ENCODE measurements around the gene LTBP2. TPM values are rescaled to one million over a fixed set of nuclear protein-coding genes. Genes with fewer than 3 reads are reported as not detected.

The LTBP2 gene
- 0.59 and 1.7 TPM in 2 replicates for total RNA-seq (2014; rRNA removed; shearing (Covaris generic))
- polyA plus RNA-seq (2015; cell fraction: cytosol; rRNA removed): 1.3 and 1.9 TPM in 2 replicates
- polyA plus RNA-seq (2015; cell fraction: nucleus; rRNA removed): 0.85 and 0.99 TPM in 2 replicates

DNA sequence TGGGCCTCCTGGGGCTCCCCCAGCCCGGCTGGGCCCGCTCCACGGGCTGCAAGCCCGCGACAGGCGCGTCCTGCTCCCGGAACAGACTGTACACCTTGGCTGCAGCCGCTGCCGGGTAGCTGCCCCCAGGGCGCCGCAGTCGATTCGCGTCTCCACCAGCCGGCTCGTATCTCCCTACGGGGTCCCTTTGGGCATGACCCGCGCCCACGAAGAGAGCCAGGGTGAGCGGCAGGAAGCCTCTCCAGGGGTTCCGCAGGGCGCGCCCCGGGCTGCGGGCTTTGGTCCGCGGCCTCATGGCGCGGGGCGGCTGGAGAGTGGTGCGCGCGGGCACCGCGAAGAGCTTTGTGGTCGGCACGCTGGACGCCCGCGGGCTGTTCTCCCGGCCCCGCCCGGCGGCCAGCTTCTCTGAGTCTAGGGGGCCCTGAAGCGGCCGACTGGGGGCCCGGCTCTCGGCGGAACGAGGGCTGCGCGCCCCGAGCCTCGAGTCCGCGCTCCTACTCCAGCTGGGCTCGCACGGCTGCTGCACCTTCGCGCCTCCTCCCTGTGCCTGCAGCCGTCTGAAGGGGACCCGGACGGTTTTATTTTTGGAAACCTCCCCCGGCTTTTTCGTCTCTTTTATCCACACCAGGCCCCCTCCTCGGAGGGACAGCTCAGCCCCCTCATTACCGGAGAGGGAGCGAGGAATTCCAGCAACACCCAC is at the start of gene LTBP2:
TSS of gene LTBP2 (minus strand) at position 588 of the 700 bp plus-strand sequence. CDS start at position 295, 293 bp downstream.
- DNase-seq (ENCODE audit: low read depth, low spot score): no peak
- in situ Hi-C loops (cut with HindIII; ENCODE audit: low pct_unique_long_range_greater_than_20kb, low sequenced_read_pairs): no loop called here

DNA sequence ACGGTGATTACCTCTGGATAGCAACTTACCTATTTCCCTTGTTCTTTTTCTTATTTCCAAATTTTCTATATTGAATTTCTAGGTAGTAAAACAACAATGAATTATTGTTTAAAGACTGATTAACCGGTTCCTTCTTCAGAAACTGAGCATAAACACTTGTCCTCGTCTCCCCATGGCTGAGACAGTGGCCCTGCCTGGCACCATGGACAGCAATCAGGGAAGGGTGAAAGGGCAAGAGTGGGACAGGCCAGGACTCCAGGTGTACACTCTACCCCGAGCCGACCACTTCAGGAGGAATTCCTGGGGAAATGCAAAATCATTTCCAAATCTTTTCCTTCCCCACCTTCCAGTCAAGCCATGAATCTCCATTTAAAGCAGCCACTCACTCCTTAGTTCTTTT is 48.8 kb upstream of the LTBP2 start:
- in situ Hi-C loops (cut with HindIII; ENCODE audit: low pct_unique_long_range_greater_than_20kb, low sequenced_read_pairs): no loop called here
- DNase-seq (ENCODE audit: low read depth, low spot score): no peak

DNA sequence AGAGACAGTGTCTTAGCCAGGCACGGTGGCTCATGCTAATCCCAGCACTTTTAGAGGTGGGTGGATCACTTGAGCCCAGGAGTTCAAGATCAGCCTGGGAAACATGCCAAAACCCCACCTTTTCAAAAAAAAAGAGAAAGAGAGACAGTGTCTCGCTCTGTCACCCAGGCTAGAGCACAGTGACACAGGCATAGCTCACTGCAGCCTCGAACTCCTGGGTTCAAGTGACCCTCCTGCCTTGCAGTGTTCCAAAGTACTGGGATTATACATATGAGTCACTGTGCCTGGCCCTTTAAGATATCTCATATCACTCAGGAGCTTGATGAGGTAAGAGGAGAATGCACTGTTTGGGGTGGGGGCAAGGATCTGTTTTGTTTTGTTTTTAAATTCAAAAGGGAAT is 48.1 kb upstream of the LTBP2 start:
- no peak for DNase-seq (ENCODE audit: low read depth, low spot score)
- in situ Hi-C loops (cut with HindIII; ENCODE audit: low pct_unique_long_range_greater_than_20kb, low sequenced_read_pairs): no loop called here

DNA sequence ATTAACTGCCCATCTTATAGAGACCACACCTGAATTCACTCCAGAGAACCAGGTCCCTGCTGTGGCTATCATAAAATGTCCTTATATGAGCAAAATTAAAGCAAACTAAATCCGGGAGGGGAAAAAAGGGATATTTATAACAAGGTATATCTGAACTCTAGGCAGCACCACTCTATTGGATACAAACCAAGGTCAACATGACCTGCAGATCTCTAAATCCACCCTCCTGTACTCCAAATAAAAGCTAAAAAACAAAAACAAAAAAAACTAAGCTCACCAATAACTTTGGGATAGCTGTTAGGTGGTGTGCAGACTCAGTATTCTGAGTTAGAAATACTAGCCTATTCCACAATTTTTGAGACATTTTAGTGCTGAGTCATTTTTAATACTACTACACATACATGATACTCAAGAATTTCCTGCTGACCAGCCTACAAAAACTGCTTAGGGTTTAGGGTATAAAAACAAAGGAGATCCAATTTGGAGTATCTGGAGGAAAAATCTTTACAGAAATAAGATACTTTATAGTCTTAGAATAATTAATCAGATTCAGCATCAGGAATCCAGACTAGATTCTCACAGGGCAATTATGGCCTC is 46.6 kb upstream of the LTBP2 start:
- in situ Hi-C loops (cut with HindIII; ENCODE audit: low pct_unique_long_range_greater_than_20kb, low sequenced_read_pairs): no loop called here
- no peak for DNase-seq (ENCODE audit: low read depth, low spot score)

DNA sequence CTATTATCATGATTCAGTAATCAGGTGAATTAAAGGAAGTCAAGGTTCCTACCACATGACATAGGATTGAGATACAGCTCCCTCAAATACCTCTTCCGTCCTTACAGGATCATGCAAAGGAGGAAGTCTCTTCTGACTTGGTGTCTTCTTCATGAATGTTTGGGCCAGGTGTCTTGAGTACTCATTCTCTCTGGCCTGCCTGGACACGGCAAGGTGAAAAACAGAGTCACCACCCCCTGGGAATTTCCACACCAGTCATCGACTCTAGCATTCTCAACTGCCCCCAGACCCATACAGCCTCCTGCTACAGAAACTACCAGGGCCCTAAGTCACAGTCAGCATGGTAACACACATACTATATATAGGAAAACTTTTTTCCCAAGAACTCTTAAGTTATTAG is 44.9 kb upstream of the LTBP2 start:
- in situ Hi-C loops (cut with HindIII; ENCODE audit: low pct_unique_long_range_greater_than_20kb, low sequenced_read_pairs): no loop called here
- no peak for DNase-seq (ENCODE audit: low read depth, low spot score)

DNA sequence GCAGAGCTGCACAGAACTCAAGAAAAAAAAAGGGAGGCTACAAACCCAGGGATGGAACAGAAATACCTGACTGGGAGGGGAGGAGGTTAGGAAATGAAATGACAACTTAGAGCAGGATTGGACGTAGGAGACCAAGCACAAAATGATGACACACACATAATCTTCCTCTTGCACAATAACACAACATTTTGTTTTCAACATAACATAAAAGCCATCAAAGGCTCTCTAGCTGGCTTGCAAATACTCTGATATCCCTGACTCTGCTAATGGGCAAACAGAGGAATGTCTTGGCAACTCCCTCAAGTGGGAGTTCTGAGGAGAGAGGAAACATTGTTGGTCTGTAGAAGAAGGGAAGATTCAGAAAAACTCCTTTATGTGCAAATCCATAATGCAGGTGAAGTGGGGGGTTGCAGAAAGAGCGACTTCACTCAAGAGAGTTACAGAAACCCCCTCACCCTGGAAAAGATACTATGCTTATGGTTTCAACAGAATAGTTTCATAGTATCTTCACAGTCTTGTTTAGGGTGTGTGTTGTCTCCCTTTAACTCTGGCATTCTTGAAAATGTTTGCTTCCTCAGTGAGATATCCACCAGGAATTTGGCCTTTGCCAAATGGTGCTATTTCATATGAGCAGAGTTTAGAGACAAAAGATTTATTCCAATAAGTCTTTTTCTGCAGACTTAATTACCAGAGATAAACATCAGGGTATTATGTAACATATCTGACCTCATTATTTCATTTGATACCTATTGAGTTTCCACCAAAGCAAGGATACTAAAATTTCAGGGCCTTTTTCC is 43.8 kb upstream of the LTBP2 start:
- DNase-seq (ENCODE audit: low read depth, low spot score): no peak
- in situ Hi-C loops (cut with HindIII; ENCODE audit: low pct_unique_long_range_greater_than_20kb, low sequenced_read_pairs): no loop called here

DNA sequence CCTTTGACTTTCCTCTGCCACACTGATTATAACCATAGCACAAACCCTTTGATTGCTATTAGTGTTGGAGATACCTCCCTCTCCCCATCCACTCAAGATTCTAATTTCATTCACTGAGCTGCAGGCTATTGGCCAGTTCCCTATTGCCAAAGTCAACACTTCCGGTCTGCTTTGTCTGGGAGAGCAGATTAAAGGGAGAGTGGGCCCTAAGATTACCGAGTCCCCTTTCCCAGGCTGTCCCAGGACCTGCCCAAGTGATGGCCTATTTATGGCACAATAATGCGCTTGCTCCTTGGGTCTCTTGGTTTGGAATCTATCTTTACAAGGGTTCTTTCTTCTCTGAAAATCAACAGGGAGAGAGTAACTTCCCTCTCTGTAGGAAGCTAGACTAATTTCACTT is 42.9 kb upstream of the LTBP2 start:
- DNase-seq (ENCODE audit: low read depth, low spot score): no peak
- in situ Hi-C loops (cut with HindIII; ENCODE audit: low pct_unique_long_range_greater_than_20kb, low sequenced_read_pairs): no loop called here

DNA sequence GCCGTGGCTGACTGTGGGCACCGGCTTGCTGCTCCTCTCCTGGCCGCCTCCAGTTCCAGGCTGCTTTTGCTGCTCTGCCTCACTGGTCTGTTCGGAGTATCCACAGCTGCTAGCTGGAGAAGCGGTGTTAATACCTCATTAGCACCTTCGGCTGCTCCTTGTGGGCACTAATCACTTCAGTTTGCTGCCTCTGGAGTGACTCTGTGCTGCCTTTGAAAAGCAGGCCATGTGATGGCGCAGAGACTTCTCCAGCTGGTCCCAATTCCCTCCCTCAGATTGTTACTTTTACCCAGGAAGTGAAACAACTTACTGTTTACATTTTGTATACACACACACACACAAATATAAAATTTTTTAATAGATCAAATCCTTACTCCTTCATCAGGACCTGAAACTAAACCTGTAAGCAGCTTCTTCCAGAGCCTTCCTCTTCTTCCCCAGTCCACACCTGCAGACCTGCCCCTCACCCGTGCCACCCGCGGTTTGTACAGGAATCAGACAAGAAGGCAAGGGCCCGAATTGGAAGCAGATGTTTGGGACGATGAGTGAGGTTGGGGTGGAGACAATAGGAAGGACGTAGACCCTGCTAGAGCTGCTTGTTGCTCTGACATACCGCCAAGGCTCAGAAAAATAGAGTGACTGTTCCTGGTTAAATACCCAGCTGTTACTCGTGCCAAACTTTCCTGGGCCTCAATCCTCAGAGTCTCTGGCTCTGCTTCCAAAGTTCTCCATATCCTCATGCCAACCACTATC is 41.5 kb upstream of the LTBP2 start:
- no peak for DNase-seq (ENCODE audit: low read depth, low spot score)
- in situ Hi-C loops (cut with HindIII; ENCODE audit: low pct_unique_long_range_greater_than_20kb, low sequenced_read_pairs): no loop called here

DNA sequence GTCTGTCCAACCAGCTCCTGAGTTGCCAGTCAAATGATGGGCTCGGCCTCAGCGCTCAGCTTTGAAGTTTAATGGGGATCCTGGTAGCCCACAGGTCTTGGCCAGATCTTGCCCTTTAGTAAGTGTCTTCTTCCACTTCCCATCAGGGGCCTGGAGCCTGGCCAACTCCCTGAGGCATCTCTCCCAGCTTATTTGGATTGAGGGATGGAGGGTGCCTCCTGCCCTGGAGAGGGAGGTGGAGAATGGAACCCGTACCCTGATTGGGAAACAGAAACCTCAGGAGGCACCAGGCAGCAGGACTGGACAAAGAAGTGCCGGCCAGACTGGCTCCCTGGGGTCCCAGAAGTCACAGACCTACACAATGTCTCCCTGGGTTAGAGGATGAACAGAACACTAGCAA is 40.5 kb upstream of the LTBP2 start:
- in situ Hi-C loops (cut with HindIII; ENCODE audit: low pct_unique_long_range_greater_than_20kb, low sequenced_read_pairs): no loop called here
- no peak for DNase-seq (ENCODE audit: low read depth, low spot score)

DNA sequence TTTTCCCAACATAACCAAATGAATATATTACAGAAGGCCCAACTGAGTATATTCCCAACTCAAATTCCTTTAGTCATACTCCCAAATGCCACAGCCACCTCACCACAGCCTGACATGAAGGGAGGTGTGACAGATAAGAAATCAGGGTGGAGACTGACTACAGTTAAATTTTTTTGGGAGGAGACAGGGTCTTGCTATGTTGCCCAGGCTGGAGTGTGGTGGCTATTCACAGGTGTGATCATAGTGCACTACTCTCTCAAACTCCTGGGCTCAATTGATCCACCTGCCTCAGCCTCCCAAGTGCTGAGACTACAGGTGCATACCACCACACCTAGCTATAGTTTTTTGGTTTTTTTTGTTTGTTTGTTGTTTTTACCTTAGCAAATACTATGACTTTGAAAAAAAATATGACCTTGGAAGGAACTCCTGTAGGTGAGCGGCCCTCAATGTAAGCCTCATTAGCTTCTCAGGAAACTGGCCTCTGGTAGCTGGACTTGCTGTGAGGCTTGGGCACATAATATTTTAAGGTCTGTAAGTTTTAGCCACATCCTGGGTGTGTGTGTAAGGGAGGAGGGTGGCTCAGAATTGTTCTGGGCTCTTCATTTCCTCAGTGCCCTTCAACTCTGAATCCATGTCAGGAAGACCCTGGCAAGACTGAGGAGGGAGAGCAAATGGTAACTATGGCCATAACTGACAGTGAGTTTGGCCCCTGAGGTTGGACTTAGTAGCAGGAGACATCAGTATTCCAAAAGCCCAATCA is 39.1 kb upstream of the LTBP2 start:
- in situ Hi-C loops (cut with HindIII; ENCODE audit: low pct_unique_long_range_greater_than_20kb, low sequenced_read_pairs): no loop called here

DNA sequence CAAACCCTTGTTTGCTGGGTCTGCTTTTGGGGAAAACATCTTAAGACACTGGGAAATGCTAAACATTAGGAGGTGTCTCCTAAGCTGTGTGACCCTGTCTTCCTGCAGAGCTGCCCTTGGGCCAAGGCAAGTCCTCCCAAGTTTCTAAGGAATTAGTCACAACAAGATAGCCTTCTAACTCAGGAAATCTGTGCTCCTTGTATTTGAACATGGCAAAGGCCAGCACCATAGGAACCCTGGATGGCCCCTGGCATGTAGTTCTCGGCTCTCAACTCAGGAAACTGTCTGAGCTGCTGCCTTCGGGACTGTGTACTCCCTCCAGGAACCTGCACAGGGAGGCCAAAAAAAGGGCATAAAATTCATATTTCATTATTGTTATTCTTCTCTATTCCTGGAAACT is 37.6 kb upstream of the LTBP2 start:
- no peak for DNase-seq (ENCODE audit: low read depth, low spot score)
- in situ Hi-C loops (cut with HindIII; ENCODE audit: low pct_unique_long_range_greater_than_20kb, low sequenced_read_pairs): no loop called here

More for the DNA sequence above, 39.1 kb upstream of the LTBP2 start:
- no peak for DNase-seq (ENCODE audit: low read depth, low spot score)

DNA sequence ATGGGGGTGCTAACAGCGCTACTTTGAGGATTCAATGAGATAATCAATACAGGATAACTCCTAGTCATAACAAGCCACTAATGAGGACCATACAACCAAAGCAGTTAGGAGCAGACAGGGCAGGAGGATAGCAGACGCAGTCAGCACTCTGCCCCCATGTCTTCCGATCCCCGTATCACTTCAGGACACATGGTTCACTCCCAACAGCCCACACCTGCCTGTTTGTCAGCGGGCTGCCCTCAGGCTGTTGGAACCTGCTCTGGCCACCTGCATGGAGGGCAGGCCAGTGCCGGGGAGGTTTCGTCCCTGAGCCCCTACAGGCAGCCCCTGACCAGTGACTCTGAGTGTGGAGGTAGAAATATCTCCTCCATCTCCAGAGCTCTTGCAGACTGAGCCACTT is 37.1 kb upstream of the LTBP2 start:
- in situ Hi-C loops (cut with HindIII; ENCODE audit: low pct_unique_long_range_greater_than_20kb, low sequenced_read_pairs): no loop called here
- DNase-seq (ENCODE audit: low read depth, low spot score): no peak

DNA sequence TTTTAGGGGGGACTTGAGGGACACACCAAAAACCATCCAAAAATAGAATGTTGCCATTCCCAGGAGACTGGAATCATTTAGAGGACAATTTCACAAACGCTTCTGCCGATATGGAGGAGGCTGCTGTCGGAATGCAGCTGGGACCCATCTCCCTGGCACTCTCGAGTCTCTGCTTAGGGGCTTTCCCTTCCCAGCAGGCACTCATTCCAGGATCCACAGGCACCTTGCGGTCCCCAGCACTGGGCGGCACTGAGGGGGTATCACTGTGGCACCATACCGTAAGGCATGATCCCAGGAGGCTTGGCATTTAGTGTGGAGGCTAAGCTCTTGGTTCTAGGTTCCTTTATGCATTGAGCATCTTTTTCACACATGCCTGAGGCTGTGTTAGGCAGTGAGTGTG is 36.6 kb upstream of the LTBP2 start:
- in situ Hi-C loops (cut with HindIII; ENCODE audit: low pct_unique_long_range_greater_than_20kb, low sequenced_read_pairs): no loop called here
- DNase-seq (ENCODE audit: low read depth, low spot score): no peak

DNA sequence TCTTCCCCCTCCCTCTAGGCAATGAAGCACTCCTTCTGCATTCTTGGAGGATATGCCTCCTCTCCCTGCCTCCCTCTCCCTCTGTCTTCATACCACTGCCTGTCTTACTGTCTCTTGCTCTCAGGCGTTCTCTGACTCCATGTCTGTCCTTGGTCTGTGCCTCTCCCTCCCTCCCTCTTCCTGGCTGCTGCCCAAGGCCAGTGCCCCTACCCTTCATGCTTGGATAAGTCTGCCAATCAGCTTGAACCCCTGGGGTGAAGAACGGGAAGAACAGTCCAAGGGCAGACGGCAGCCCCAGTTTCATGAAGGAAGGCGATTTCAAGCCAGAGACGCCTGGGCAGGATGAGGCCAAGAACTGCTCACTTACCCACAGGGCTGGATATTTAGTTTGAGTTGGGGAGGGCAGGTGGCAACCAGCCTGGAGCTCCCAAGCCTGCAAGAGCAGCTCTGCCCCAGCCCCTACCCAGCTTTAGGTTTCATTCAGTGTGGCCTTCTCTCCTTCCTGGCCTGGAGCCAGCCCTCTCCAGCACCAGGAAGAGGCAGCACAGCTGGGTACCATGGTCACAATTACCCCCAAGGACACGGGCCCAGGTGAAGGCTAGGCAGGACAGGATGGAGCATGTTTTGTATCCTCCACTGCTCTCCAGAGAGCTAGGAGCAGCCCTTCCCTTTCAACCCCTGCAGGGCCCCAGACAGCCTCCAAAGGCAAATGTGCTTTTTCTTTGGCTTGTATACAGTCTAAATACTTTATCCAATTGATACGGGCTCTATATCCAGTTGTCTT is 35.8 kb upstream of the LTBP2 start:
- no peak for DNase-seq (ENCODE audit: low read depth, low spot score)
- in situ Hi-C loops (cut with HindIII; ENCODE audit: low pct_unique_long_range_greater_than_20kb, low sequenced_read_pairs): no loop called here

DNA sequence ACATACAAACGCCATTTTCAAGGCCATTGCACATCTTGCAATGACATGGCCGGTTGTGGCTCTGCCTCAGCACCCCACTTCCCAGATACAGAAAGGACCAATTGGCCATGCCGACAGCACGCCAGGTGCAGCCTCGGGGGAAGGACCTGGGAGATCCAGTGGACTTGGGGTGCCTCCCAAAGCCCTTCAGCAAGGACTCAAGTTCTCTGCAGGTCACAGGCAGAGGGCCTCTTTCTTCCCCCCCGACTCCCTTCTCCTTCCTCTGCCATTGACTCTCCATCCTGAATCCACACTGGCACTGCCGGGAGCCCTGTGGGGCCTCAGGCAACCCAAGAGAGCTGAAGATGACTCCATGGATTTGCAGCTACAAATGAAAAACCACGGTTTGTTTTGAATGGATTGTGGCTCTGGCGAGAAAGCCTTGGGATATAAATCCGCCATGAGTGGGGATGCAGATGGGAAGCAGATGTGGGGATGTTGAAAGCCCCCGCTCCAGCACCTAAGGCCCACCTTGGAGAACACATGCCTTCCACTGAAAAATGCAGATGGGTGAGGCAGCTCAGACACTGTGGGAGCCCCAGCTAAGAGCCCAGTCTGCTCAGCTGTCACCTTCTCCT is 35.1 kb upstream of the LTBP2 start:
- in situ Hi-C loops (cut with HindIII; ENCODE audit: low pct_unique_long_range_greater_than_20kb, low sequenced_read_pairs): no loop called here
- DNase-seq (ENCODE audit: low read depth, low spot score): no peak

DNA sequence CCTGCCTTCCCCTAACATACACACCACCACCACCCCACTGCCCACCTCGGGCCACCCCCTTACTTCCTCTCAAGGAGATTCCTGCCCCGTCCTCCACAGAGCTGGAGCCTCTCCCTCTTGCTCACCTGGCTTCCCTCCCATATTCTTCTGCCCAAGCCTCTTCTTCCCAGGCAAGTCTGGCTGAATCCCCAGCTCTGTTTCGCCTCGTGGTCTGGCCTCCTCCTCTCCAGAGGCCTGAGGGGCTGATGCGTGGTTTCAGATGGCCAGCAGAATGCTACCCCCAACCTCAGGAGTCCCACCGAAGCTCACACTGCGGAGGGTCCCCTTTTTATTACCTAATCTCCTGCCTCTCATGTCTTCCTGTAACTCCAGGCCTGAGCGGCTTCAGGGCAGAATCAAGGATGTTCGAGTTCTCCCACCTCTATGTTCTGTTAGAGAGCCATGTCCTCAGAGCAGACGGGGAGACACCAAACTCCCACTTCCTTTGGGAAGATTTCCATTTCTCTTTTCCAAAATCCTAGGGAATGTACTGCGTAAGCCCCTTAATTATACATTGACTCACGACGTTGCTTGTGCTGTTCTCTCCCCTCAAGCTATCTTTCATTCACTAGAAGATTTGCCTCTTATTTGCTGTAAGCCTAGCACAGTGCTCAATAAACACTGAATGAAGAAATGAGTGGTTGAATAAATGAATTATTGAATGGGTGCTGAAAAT is 33.9 kb upstream of the LTBP2 start:
- DNase-seq (ENCODE audit: low read depth, low spot score): no peak
- in situ Hi-C loops (cut with HindIII; ENCODE audit: low pct_unique_long_range_greater_than_20kb, low sequenced_read_pairs): no loop called here
